ENCODE data around the gene EPHA2.

DNA sequence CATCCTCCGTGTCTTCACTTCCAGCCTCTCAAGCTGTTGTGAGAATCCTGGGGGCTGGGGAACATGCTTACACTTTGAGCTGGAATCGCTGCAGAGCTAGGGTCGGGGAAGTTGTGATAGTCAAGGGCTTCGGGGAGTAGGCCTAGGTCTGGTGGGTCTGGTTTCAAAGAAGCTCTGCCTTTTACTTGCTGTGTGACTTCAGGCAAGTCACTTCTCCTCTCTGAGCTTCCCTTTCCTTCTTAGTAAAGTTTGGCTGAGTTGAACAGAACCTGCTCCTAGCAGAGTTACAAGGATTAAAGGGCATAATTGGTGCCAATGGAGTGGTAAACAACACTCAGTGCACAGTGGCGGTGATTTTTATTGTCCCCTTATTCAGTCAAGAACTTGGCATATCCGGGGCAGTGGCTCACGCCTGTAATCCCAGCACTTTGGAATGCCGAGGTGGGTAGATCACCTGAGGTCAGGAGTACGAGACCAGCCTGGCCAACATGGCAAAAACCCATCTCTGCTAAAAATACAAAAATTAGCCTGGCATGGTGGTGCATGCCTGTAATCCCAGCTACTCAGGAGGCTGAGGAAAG is 30.9 kb upstream of the EPHA2 start:
- TF ChIP-seq, protein P1, sequence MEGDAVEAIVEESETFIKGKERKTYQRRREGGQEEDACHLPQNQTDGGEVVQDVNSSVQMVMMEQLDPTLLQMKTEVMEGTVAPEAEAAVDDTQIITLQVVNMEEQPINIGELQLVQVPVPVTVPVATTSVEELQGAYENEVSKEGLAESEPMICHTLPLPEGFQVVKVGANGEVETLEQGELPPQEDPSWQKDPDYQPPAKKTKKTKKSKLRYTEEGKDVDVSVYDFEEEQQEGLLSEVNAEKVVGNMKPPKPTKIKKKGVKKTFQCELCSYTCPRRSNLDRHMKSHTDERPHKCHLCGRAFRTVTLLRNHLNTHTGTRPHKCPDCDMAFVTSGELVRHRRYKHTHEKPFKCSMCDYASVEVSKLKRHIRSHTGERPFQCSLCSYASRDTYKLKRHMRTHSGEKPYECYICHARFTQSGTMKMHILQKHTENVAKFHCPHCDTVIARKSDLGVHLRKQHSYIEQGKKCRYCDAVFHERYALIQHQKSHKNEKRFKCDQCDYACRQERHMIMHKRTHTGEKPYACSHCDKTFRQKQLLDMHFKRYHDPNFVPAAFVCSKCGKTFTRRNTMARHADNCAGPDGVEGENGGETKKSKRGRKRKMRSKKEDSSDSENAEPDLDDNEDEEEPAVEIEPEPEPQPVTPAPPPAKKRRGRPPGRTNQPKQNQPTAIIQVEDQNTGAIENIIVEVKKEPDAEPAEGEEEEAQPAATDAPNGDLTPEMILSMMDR (IDR thresholded peaks at IDR 0.05), result no peak
- TF ChIP-seq ZFX (IDR thresholded peaks at IDR 0.05; ENCODE audit: borderline replicate concordance), result no peak
